Heart right ventricle (tissue), 16 donors: Measurements from ENCODE around the gene UGT1A7. TPM values are rescaled to one million over a fixed set of nuclear protein-coding genes. Genes with fewer than 3 reads are reported as not detected.
A peak's percentile ranks its signal among the peaks of the same experiment; 100 is the strongest.

Experiments
- ATAC-seq, 8 donors: fragments of 200-7000 bp; cut with Tn5 transposase; one replicate each; pipeline ENCODE4 v1.9.1; 2020; ENCODE audit warnings: mild to moderate bottlenecking in 8 of 8, moderate library complexity in 8 of 8, moderate number of reproducible peaks in 1 of 8
- DNase-seq, 2 donors: peaks; one replicate each; pipeline ENCODE4 v3.0.0-alpha.2; 2020
- H3K27ac ChIP-seq, 10 donors: fragments of 200-600 bp; sonication (generic) in 2 of 10; one replicate each; pipeline versions ENCODE4 v1.5.0 to v1.8.0; 2020 to 2022; ENCODE audit warnings: mild to moderate bottlenecking in 3 of 10
- H3K27me3 ChIP-seq, 7 donors: fragments of 200-600 bp; one replicate each; pipeline ENCODE4 v1.8.0; 2021 to 2022; ENCODE audit warnings: mild to moderate bottlenecking in 2 of 7
- H3K36me3 ChIP-seq, 9 donors: fragments of 200-600 bp; sonication (generic) in 1 of 9; one replicate each; pipeline versions ENCODE4 v1.5.0 to v1.8.0; 2020 to 2022; ENCODE audit warnings: mild to moderate bottlenecking in 2 of 9
- H3K4me1 ChIP-seq, 9 donors: fragments of 200-600 bp; sonication (generic) in 1 of 9; one replicate each; pipeline versions ENCODE4 v1.5.0 to v1.8.0; 2020 to 2022; ENCODE audit warnings: mild to moderate bottlenecking in 4 of 9
- H3K4me3 ChIP-seq, 10 donors: fragments of 200-600 bp; sonication (generic) in 2 of 10; one replicate each; pipeline versions ENCODE4 v1.5.0 to v1.8.0; 2020 to 2022; ENCODE audit warnings: mild to moderate bottlenecking in 7 of 10, moderate library complexity in 2 of 10
- H3K9me3 ChIP-seq, 11 donors: fragments of 200-600 bp in 10 of 11; sonication (generic) in 2 of 11; one replicate each; pipeline versions ENCODE4 v1.5.0 to v1.8.0; 2013 to 2022; ENCODE audit warnings: mild to moderate bottlenecking in 2 of 11, control low read depth in 1 of 11, moderate library complexity in 1 of 11
- WGBS, 2 donors: extraction: QIAGEN DNeasy Blood & Tissue Kit; methylation state at CpG; one replicate each; pipeline ENCODE4 v1.1.7; 2013; ENCODE audit warnings: inconsistent platforms in 1 of 2; 5-methylcytosine and 5-hydroxymethylcytosine counted together
- intact Hi-C, 10 donors: fragments of 100-400 bp; cut with DNase I; formaldehyde crosslinking; loops; one replicate each; pipeline versions ENCODE4 v1.11.1 to v1.14.2; 2022
- polyA plus RNA-seq, 2 donors: library from polyadenylated mRNA; stranded (reverse); fragments of 200-250 nt; gene quantifications; one replicate each; pipeline ENCODE4 v1.2.3, GENCODE V29; 2013
- total RNA-seq, 10 donors: library from RNA; stranded (reverse); fragmentation: NEBNext Ultra II Directional in 3 of 10; extraction: Animal tissue kit (Norgen Biotek cat#: 25700) in 3 of 10; gene quantifications; one replicate each; pipeline versions ENCODE4 v1.2.1 to v1.2.4, GENCODE V29; 2021 to 2023
- TF ChIP-seq, protein P1 (sequence below), 9 donors: fragments of 200-600 bp; sonication (generic) in 2 of 9; IDR thresholded peaks; one replicate each; pipeline versions ENCODE4 v1.5.0 to v1.8.0; 2021 to 2022; ENCODE audit warnings: antibody characterized with exemption in 9 of 9, mild to moderate bottlenecking in 5 of 9, moderate library complexity in 1 of 9
- donor health status: Arrhythmogenic right ventricular cardiomyopathy.
- donor health status: ischemic (EF 13 %, LVEDD 7.1; RV severe dilation, severe dysfunction).
- donor health status: healthy with polysubstance abuse.
- donor health status: DM: no; HTN: yes; CAD: no.
- donor health status: DM: no; HTN: no; CAD: no.
- donor health status: ischemic (EF 25% LVEDD 6.9; RV normal size, moderate dysfunction).
- donor health status: ischemic (EF 25% LVEDD 5.7; RV mildly dilated, moderate dysfunction).
- donor health status: healthy.
- donor health status: DM: yes; HTN: yes; CAD: no.
- donor health status: Ischemic cardiomyopathy.
- donor health status: ischemic (EF 35%, LVEDD 5.7; RV mildly dilated, moderate dysfunction).
- donor health status: nonischemic (EF 11% LVEDD 7.7; RV severe dilation, severe dysfunction).
- donor health status: DM: yes; HTN: yes; CAD: no.
- donor health status: PGD.
- donor health status: ischemic (EF 29% LVEDD 5.4; RV normal size, mild dysfunction).
- donor health status: nonischemic (EF 23%, LVEDD 6.1; RV moderate dilation, normal function).

UGT1A7 gene
- total and polyA plus RNA-seq, 12 donors: 0.01 TPM; not detected in 11

DNA sequence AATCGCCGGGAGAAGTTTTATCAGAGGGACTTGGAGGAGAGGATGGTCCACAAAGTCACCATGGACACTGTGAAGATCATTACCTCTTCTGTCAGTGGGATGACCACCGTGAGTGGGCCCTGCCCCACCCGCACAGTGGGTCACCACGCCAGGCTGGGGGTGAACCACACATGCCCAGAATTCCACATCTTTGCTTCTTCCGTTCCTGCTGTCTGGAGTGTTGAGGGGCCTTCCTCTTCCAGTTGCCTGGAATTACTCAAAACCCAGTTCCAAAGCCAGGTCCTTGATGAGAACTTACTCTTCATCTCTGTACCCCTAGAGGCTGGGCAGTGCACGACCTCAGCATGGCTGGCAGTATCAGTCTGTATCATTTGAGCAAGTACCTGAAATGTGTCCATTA, 118.5 kb downstream of the UGT1A7 start:
- peaks cover 0 to 5% (median 3%) of the 10 kb centered on the region in 7 donors for H3K27me3 ChIP-seq
- TF ChIP-seq, protein P1, sequence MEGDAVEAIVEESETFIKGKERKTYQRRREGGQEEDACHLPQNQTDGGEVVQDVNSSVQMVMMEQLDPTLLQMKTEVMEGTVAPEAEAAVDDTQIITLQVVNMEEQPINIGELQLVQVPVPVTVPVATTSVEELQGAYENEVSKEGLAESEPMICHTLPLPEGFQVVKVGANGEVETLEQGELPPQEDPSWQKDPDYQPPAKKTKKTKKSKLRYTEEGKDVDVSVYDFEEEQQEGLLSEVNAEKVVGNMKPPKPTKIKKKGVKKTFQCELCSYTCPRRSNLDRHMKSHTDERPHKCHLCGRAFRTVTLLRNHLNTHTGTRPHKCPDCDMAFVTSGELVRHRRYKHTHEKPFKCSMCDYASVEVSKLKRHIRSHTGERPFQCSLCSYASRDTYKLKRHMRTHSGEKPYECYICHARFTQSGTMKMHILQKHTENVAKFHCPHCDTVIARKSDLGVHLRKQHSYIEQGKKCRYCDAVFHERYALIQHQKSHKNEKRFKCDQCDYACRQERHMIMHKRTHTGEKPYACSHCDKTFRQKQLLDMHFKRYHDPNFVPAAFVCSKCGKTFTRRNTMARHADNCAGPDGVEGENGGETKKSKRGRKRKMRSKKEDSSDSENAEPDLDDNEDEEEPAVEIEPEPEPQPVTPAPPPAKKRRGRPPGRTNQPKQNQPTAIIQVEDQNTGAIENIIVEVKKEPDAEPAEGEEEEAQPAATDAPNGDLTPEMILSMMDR (IDR thresholded peaks at IDR 0.05): no peak
- 78 to 81% methylated on average over 7 of the region's 7 CpGs for WGBS, 2 donors
- no peaks in the 10 kb centered on the region for H3K36me3 ChIP-seq
- no peaks in the 10 kb centered on the region for H3K4me1 ChIP-seq
- ATAC-seq (no peak), DNase-seq (no peak)
- peaks cover 0 to 5% (median 0%) of the 10 kb centered on the region in 11 donors for H3K9me3 ChIP-seq
- H3K27ac ChIP-seq: no peak overlapping the region
- intact Hi-C loops: no loop called here
- no peak overlapping the region for H3K4me3 ChIP-seq

DNA sequence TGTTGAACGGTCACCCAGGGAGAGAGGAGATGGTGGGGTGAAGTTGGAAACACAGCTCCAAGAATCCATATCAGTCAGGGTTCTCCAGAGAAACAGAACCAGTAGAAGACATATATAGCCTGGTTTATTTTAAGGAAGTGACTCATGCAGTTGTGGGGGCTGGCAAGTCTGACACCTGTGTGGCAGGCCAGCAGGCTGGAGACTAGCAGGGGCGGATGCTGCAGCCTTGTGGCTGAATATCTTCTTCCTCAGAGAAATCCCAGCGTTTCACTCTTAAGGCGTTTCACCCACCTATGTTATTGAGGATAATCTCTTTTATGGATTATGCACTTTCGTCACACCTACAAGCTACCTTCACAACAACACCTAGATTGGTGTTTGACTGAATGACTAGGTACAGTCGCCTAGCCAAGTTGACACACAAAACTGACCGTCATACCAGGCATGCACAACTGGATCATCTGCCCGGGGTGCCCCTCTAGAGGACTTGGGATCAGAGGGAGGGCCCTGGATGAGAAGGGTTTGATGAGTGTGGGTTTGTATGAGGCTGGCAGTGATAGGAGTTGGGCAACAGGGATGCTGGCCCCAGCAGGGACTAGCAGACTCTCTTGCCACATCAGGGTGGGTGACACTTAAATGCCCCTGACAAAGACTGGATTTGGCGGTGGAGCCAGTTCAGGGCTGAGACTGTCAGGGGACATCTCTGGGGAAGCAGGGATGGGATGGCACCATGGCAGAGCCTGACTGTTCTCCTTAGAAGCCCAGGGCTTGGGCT, 119.8 kb downstream of the UGT1A7 start:
- Histone ChIP-seq H3K4me1 (no peaks in the 10 kb centered on the region), H3K4me3 (no peak overlapping the region), H3K27ac (no peak overlapping the region), H3K9me3 (peaks cover 0 to 5% (median 0%) of the 10 kb centered on the region in 11 donors), H3K27me3 (peaks cover 0 to 5% (median 3%) of the 10 kb centered on the region in 7 donors), H3K36me3 (no peaks in the 10 kb centered on the region)
- ATAC-seq (peak in 1 of 8 donors; percentile 37), DNase-seq (no peak)
- TF ChIP-seq, protein P1 (IDR thresholded peaks at IDR 0.05): no peak
- intact Hi-C loops: no loop called here
- WGBS, 2 donors: 75 to 78% methylated on average over 9 of the region's 9 CpGs

DNA sequence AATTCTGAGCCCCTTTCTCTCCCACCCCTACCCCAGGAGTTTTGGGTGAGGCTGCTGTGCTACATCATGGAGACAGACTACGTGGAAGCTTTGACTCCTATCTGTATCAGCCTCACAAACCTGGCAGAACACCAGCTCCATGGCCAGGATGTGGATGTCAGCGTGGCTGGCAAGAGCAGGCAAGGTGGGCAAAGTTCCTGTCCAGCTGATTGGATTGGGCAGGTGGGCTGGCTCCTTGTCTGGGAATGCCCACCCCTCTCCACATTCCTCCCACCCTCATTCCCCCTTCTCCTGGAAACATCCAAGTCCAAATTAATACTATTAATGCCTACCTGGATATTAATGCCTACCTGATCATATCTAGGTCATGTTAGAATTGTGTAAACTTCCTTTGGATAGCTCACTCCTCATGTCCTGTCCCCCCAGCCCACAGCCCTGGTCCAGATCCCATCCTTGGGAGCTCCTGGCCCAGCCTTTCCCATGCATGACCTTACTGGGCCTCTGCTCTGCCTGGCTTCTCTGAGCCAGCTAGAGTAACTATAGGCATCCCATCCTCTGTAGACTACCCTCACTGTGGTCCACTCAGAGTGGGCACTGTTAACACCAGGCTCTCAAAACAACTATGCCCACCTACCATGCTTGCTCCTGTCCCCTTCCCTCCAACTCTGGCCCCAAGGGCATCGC, 120.6 kb downstream of the UGT1A7 start:
- H3K27ac ChIP-seq: no peak overlapping the region
- TF ChIP-seq, protein P1 (IDR thresholded peaks at IDR 0.05): no peak
- H3K36me3 ChIP-seq: no peaks in the 10 kb centered on the region
- H3K9me3 ChIP-seq: peaks cover 0 to 5% (median 0%) of the 10 kb centered on the region in 11 donors
- WGBS, 2 donors: 56 to 66% methylated on average over 3 of the region's 3 CpGs
- H3K27me3 ChIP-seq: peaks cover 0 to 5% (median 3%) of the 10 kb centered on the region in 7 donors
- H3K4me3 ChIP-seq: no peak overlapping the region
- intact Hi-C loops: no loop called here
- DNase-seq (no peak), ATAC-seq (no peak)
- no peaks in the 10 kb centered on the region for H3K4me1 ChIP-seq

DNA sequence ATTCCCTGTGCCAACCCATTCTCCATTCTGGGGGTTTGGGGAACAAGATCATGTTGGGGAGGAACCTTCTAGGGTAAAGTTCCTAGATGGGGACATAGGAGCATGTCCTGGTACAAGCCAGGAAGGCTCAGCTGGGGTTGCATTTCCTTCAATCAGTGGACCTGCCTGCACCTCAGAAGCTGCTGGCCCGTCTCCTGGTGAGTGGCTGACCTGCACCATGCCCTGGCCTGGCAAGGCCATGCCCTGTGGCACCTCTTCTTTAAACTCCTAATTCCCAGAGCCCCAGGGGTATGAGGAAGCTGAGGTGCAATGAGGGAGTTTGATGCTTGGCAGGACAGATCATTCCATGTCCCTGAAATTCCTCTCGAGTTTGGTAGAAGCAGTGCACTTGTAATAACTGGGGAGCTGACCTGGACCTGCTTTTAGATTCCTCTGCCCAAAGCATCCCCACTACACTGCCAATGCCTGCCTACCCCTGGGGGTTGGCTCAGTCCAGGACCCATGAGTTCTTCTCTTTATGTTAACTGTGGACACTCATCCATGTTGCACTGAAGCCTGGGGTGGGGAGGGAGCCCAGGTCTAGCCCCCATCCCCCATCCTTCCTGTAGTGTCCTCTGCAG, 121.7 kb downstream of the UGT1A7 start:
- Histone ChIP-seq H3K4me3 (no peak overlapping the region), H3K4me1 (no peaks in the 10 kb centered on the region), H3K27ac (no peak overlapping the region), H3K27me3 (peaks cover 0 to 14% (median 6%) of the 10 kb centered on the region in 7 donors), H3K36me3 (no peaks in the 10 kb centered on the region), H3K9me3 (peaks cover 0 to 5% (median 0%) of the 10 kb centered on the region in 11 donors)
- TF ChIP-seq, protein P1 (IDR thresholded peaks at IDR 0.05): no peak
- 60 to 69% methylated on average over 2 of the region's 2 CpGs for WGBS, 2 donors
- intact Hi-C loops: no loop called here
- no peak for ATAC-seq
- no peak for DNase-seq
